ENCODE results near the gene PTPRM. TPM values are rescaled to one million over a fixed set of nuclear protein-coding genes. Genes with fewer than 3 reads are reported as not detected.
A peak's percentile ranks its signal among the peaks of the same experiment; 100 is the strongest.

PTPRM gene
- total RNA-seq, 1 experiment from 2014 or later = 42.3 TPM

GRCh38 chr18:7953095-7953958, 386.2 kb downstream of the PTPRM start:
- no TSS peak for BruUV-seq (replicated peaks)

DNA sequence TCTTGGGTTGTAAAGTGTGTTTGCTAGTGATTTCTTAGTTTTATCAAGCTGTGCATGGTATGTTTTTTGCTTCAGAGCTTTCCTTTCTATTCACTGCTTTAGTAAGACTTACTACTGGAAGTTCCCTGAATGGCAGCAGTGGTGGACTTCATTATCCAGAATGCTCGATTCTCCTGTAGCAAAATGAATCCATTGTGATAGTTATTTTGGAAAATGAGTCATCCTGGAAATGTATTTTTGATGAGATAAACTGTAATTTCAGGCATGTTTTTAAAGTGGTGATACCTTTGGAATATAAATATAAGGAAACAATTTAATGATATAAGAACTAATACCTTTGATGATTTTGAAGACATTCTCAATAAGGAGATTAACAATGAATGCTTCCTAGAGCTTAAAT, 387.1 kb downstream of the PTPRM start:
- CTCF ChIA-PET = no interaction called here
- H3K4me1 Mint-ChIP-seq (ENCODE audit: low read depth, unreplicated experiment) = peaks cover 37% of the 10 kb centered on the region
- H3K4me3 Mint-ChIP-seq (ENCODE audit: low read depth, unreplicated experiment) = no peak overlapping the region
- no peak for DNase-seq
- no peak for TF ChIP-seq CTCF (IDR thresholded peaks at IDR 0.05; ENCODE audit: unreplicated experiment)
- H3K27me3 Mint-ChIP-seq (ENCODE audit: unreplicated experiment) = no peaks in the 10 kb centered on the region
- no peaks in the 10 kb centered on the region for H3K36me3 Mint-ChIP-seq (ENCODE audit: insufficient read depth, unreplicated experiment)
- BruUV-seq (replicated peaks) = no TSS peak
- H3K9me3 Mint-ChIP-seq (ENCODE audit: low read depth, unreplicated experiment) = no peaks in the 10 kb centered on the region
- H3K27ac Mint-ChIP-seq (ENCODE audit: unreplicated experiment) = no peak overlapping the region
- intact Hi-C loops (cut with micrococcal nuclease; ENCODE audit: unreplicated experiment) = no loop called here

More at GRCh38 chr18:7953095-7953958, 386.2 kb downstream of the PTPRM start:
- H3K27me3 Mint-ChIP-seq (ENCODE audit: unreplicated experiment) = no peaks in the 10 kb centered on the region
- H3K9me3 Mint-ChIP-seq (ENCODE audit: low read depth, unreplicated experiment) = no peaks in the 10 kb centered on the region
- H3K4me3 Mint-ChIP-seq (ENCODE audit: low read depth, unreplicated experiment) = no peak overlapping the region
- DNase-seq = no peak
- TF ChIP-seq CTCF (IDR thresholded peaks at IDR 0.05; ENCODE audit: unreplicated experiment) = no peak
- intact Hi-C loops (cut with micrococcal nuclease; ENCODE audit: unreplicated experiment) = no loop called here
- no peaks in the 10 kb centered on the region for H3K36me3 Mint-ChIP-seq (ENCODE audit: insufficient read depth, unreplicated experiment)
- peaks cover 30% of the 10 kb centered on the region for H3K4me1 Mint-ChIP-seq (ENCODE audit: low read depth, unreplicated experiment)
- CTCF ChIA-PET = interaction anchor here (0.7 kb wide), 1 partner anchor 146 kb away, joined by 3 read pairs; no protein-coding TSS in a partner anchor
- H3K27ac Mint-ChIP-seq (ENCODE audit: unreplicated experiment) = no peak overlapping the region

DNA sequence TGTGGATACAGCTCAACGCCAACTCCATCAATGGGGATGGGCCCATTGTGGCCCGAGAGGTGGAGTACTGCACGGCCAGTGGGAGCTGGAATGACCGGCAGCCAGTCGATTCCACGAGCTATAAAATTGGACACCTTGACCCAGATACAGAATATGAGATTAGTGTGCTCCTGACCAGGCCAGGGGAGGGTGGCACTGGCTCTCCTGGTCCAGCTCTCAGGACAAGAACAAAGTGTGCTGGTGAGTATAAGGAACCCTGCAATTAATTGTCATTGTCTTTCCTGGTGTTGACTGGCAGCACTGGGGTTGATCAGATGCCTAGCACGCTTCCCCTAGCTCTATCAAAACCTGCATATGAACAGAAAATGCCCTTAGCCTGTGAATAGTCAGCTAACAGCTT, 388.1 kb downstream of the PTPRM start:
- Mint-ChIP-seq H3K4me3 (ENCODE audit: low read depth, unreplicated experiment) (no peak overlapping the region), H3K27me3 (ENCODE audit: unreplicated experiment) (no peaks in the 10 kb centered on the region), H3K27ac (ENCODE audit: unreplicated experiment) (no peak overlapping the region), H3K9me3 (ENCODE audit: low read depth, unreplicated experiment) (no peaks in the 10 kb centered on the region), H3K36me3 (ENCODE audit: insufficient read depth, unreplicated experiment) (no peaks in the 10 kb centered on the region), H3K4me1 (ENCODE audit: low read depth, unreplicated experiment) (peaks cover 40% of the 10 kb centered on the region)
- no peak for TF ChIP-seq CTCF (IDR thresholded peaks at IDR 0.05; ENCODE audit: unreplicated experiment)
- no TSS peak for BruUV-seq (replicated peaks)
- DNase-seq = no peak
- intact Hi-C loops (cut with micrococcal nuclease; ENCODE audit: unreplicated experiment) = no loop called here
- CTCF ChIA-PET = no interaction called here

GRCh38 chr18:7957297-7957696, 390.2 kb downstream of the PTPRM start:
- Mint-ChIP-seq H3K36me3 (ENCODE audit: insufficient read depth, unreplicated experiment) (no peaks in the 10 kb centered on the region), H3K9me3 (ENCODE audit: low read depth, unreplicated experiment) (no peaks in the 10 kb centered on the region), H3K27me3 (ENCODE audit: unreplicated experiment) (no peaks in the 10 kb centered on the region), H3K27ac (ENCODE audit: unreplicated experiment) (peak overlapping the region; percentile 13), H3K4me3 (ENCODE audit: low read depth, unreplicated experiment) (no peak overlapping the region), H3K4me1 (ENCODE audit: low read depth, unreplicated experiment) (peaks cover 40% of the 10 kb centered on the region)
- intact Hi-C loops (cut with micrococcal nuclease; ENCODE audit: unreplicated experiment) = no loop called here
- DNase-seq = no peak
- BruUV-seq (replicated peaks) = no TSS peak
- no peak for TF ChIP-seq CTCF (IDR thresholded peaks at IDR 0.05; ENCODE audit: unreplicated experiment)
- CTCF ChIA-PET = no interaction called here

Data from Calu3 (cell line).